GM18861 (cell line): ENCODE results near the gene MPST.

ENCODE experiments used
- ATAC-seq: cut with Tn5 transposase; IDR thresholded peaks from one replicate; pipeline ENCODE4 v1.9.1; 2021; ENCODE audit not compliant: unreplicated experiment

The MPST gene

GRCh38 chr22:37043828-37044538 lies 24.4 kb downstream of the MPST start:
- no peak for ATAC-seq

GRCh38 chr22:37044634-37045625 lies 25.4 kb downstream of the MPST start:
- ATAC-seq, result no peak

- ATAC-seq, result no peak
Measured at GRCh38 chr22:37045958-37046357, 26.4 kb downstream of the MPST start.

- ATAC-seq, result no peak
Measured at GRCh38 chr22:37046589-37046988, 27.0 kb downstream of the MPST start.

- no peak for ATAC-seq
Measured at GRCh38 chr22:37047006-37047405, 27.5 kb downstream of the MPST start.

- no peak for ATAC-seq
Measured at GRCh38 chr22:37048133-37048532, 28.6 kb downstream of the MPST start.

- ATAC-seq, result no peak
Measured at GRCh38 chr22:37049224-37049623, 29.7 kb downstream of the MPST start.

- no peak for ATAC-seq
Measured at GRCh38 chr22:37050913-37051312, 31.4 kb downstream of the MPST start.

- ATAC-seq, result peak; percentile 45
Measured at GRCh38 chr22:37051391-37052385, 32.1 kb downstream of the MPST start, which contains the start of gene KCTD17. Gene KCTD17 (plus strand): TSS chr22:37051742. CDS start chr22:37051761, 19 bp downstream.

GRCh38 chr22:37052386-37053309 lies 33.1 kb downstream of the MPST start:
- no peak for ATAC-seq

GRCh38 chr22:37053310-37054055 lies 33.9 kb downstream of the MPST start:
- no peak for ATAC-seq

- no peak for ATAC-seq
Measured at GRCh38 chr22:37054056-37054395, 34.5 kb downstream of the MPST start.

GRCh38 chr22:37054600-37055365 lies 35.2 kb downstream of the MPST start:
- ATAC-seq, result no peak

GRCh38 chr22:37056246-37056645 lies 36.7 kb downstream of the MPST start:
- no peak for ATAC-seq

GRCh38 chr22:37057226-37057625 lies 37.7 kb downstream of the MPST start:
- ATAC-seq, result no peak

- ATAC-seq, result no peak
Measured at GRCh38 chr22:37057796-37058510, 38.4 kb downstream of the MPST start.

- no peak for ATAC-seq
Measured at GRCh38 chr22:37058917-37059701, 39.6 kb downstream of the MPST start.
